IPS-NIHi11 (cell line): Measurements from ENCODE around the gene FIGNL1.

Source experiments
- DNase-seq: peaks from one replicate; pipeline ENCODE4 v3.0.0; 2012; ENCODE audit warnings: mixed read lengths, low spot score

Gene FIGNL1

GRCh38 chr7:50396856-50397255, 53.3 kb downstream of the FIGNL1 start:
- no peak for DNase-seq

- DNase-seq: no peak
These were observed 55.8 kb downstream of the FIGNL1 start for GRCh38 chr7:50394315-50394714.
